Stimulated activated CD8-positive, alpha-beta memory T cell treated with anti-CD3 and anti-CD28 coated beads, Interleukin-12 subunit alpha, Interleukin-12 subunit beta, amount 100 ng/mL, for 1 hour (primary cell): Measurements from ENCODE around the gene PRR30.

Source experiments
- DNase-seq: peaks from one replicate; pipeline ENCODE4 v3.0.0-alpha.2; 2020; ENCODE audit warnings: low read depth

Gene PRR30

GRCh38 chr2:27097341-27097740 lies 41.9 kb downstream of the PRR30 start:
- DNase-seq: no peak

GRCh38 chr2:27096748-27097297 lies 42.4 kb downstream of the PRR30 start:
- no peak for DNase-seq

DNA sequence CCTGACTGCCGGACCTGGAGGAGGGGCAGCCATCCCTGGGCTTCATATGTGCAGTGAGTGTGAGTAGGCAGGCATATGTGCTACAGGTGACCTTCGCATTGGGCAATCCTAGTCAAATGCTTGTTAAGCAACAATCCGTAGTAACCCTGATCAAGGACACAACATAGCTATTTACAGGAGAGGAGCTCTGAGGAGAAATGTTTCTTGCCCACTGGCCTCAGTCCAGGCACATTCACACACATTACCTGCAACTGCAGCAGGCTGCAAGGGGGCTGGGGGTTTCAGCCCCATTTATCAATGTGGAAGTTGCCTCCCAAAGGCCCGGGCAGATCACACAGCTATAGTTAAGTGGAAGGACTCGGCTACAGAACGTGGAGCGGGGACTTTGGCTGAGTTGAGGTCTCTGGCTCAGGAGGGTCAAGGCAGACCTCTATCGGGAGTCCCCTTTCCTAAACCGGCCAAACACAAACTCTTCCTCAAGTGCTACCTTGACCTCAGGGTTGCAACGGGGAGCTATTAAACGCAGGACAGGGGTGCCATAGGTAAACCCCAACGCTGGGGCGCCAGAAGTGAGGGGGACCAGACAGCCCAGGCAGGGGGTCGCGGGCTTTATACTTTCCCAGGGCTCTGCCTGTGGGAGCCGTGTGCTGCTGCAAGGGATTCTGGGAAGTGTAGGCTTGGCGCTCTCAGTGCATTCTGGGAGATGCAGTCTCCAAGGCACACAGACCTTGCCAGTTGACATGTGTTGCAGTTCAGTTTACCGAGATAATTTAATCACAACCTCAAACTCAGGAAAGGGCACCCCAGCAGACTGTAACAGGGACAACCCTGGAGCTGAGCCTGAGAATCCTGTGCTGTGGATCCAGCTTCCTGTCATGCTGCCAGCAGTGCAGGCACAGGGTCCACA lies 43.2 kb downstream of the PRR30 start:
- no peak for DNase-seq

DNA sequence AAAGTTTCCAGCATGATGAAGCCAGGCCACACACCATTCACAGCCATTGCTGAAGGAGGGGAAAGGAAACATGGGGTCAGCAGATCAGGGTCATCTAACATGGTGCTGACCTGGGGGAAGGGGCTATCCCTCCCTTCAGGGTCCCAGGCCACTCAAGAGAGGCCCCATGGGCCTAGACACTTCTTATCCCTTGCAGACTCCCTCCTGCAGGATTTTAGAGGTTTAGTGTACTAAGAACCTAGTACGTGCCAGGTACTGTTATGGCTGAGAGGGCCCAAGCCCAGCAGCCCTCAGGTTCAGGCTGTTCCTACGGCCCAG lies 43.8 kb downstream of the PRR30 start:
- no peak for DNase-seq

GRCh38 chr2:27094353-27094984 lies 44.7 kb downstream of the PRR30 start:
- DNase-seq: no peak

DNA sequence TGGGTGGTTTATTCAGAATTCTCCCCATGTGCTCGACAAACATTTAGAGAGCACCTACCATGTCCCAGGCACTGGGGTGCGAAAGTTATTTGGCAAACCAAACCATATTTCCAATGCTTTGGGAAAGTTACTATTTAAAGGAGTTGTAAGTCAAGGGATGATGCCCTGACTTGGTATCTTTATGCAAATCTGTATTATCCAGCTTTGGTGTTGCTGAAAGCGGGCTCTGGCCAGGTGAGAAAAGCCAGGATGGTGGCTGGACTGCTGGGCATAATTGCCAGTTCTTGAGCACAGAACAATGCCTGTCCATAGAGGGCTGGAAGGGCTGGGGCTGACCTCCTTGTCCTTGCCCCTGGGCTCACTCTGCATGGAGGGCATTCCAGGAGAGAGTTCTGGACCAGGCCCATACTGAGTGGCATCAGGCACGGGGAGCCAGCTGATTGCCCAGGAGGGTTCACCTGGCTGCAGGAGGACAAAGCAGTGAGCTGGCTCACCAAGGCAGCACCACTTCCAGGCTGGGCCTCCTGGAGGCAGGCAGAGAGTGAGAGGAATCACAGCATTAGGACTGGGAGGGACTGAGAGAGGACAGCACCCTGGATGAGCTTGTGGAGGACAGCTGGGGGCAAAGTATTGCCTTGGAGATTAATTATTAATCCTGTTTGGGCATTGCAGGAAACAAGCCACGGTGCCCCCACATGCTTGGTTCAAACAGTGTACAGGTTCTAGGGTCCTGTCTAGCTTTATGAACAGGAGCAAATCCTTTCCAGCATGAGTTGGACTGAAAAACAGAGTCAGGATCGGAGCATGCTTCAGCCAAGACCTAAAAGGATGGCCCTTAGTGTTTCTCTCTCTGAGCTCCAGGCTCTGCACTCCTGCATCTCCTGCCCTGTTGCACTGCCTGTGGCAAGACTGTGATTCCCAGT lies 45.5 kb downstream of the PRR30 start:
- DNase-seq: no peak

- no peak for DNase-seq
Measured at GRCh38 chr2:27092696-27093429, 46.3 kb downstream of the PRR30 start.

- no peak for DNase-seq
Measured at GRCh38 chr2:27091746-27092695, 47.2 kb downstream of the PRR30 start.

DNA sequence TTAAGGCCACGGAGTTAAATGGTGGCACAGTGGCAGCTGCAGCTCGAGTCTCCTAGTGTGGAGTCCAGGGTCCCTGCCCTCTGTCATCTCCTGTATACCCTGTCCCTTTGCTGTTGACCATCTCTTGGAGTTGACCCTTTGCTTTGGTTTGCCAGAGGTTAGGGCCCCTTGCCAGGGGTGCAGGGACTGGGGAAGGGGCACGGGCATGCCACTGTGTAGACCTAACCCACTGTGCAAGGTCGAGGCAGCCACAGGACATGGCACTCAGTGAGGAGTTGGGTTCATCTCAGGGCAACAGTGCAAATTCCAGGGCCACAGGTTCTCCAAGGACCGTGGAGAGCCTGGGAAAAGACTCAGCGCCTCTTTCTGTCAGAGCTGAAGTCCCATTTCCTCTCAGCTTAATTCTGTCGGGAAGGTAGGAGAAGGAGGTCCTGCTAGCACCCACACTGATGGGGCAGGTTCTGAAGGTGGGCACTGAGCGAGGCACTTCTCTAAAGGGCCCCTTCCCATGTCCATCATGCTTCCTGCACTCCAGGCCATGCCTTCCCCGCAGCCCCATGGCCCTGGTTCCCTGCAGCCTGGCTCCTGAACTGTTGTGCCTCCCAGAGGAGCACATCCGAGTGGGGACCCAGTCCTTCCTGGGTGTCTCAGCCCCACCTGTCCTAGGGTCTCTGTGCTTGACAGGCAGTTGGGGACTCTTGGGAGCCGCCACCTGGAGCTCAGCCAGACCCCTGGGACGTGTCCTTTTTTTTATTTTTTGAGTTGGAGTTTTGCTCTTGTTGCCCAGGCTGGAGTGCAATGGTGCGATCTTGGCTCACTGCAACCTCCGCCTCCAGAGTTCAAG lies 49.9 kb downstream of the PRR30 start:
- no peak for DNase-seq

DNA sequence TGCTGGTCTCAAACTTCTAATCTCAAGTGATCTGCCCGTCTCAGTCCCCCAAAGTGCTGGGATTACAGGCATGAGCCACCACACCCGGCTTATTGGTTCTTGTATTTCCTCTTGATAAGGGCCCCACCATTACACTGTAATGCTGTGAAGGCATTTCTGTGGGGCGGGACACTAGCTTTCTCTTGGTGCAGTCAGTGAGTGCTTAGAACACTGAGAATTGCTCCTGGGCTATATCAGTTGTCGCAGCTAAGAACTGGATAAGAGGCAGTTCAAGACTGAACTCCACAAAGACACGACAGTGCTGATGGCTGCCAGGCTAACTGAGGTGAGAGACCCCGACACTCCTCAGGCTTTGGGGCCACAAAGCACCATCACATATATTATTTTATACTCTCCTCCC lies 50.6 kb downstream of the PRR30 start:
- DNase-seq: no peak

DNA sequence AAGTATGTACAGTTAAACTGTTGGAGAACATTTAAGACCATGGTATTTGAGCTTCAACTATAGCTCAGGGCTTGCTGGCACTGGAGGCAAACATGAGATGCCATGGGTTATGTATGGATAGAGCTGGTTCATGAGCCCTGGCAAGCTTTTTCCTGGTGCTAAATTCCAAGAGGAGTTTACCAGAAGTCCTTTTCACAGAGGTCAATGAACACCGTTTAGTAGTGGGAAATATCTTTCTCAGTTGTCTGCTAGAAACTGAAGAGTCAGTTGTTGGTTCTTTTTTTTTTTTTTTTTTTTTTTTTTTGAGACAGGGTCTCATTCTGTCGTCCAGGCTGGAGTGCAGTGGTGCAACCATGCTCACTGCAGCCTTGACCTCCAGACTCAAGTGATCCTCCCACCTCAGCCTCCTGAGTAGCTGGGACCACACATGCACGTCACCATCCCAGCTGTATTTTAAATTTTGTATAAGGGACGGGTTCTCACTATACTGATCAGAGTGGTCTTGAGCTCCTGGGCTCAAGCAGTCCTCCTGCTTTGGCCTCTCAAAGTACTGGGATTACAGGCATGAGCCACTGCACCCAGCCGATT lies 51.3 kb downstream of the PRR30 start:
- DNase-seq: no peak
